Ishikawa (cell line): Measurements from ENCODE around the gene CD151.

Experiments
- CEBPB ChIP-seq: IDR thresholded peaks from 2 replicates; pipeline ENCODE4 v1.6.1; 2012
- CREB1 ChIP-seq: IDR thresholded peaks from 2 replicates; pipeline ENCODE4 v1.6.1; 2012; ENCODE audit warnings: low read depth
- EP300 ChIP-seq: IDR thresholded peaks from 2 replicates; pipeline ENCODE4 v1.6.1; 2012; ENCODE audit warnings: borderline replicate concordance
- FOXM1 ChIP-seq: IDR thresholded peaks from 2 replicates; pipeline ENCODE4 v1.6.1; 2012; ENCODE audit warnings: low read depth, borderline replicate concordance
- NFIC ChIP-seq: IDR thresholded peaks from 2 replicates; pipeline ENCODE4 v1.6.1; 2012
- RAD21 ChIP-seq: IDR thresholded peaks from 2 replicates; pipeline ENCODE4 v1.6.1; 2012; ENCODE audit warnings: low read depth
- REST ChIP-seq: IDR thresholded peaks from 2 replicates; pipeline ENCODE4 v1.6.1; 2012; ENCODE audit warnings: low read depth, mild to moderate bottlenecking
- TAF1 ChIP-seq: IDR thresholded peaks from 2 replicates; pipeline ENCODE4 v1.6.1; 2012; ENCODE audit warnings: low read depth, mild to moderate bottlenecking
- TCF12 ChIP-seq: IDR thresholded peaks from 2 replicates; pipeline ENCODE4 v1.6.1; 2012; ENCODE audit warnings: low read depth
- TEAD4 ChIP-seq: IDR thresholded peaks from 2 replicates; pipeline ENCODE4 v1.6.1; 2012
- YY1 ChIP-seq: IDR thresholded peaks from 2 replicates; pipeline ENCODE4 v1.6.1; 2012; ENCODE audit warnings: low read depth
- ZBTB7A ChIP-seq: IDR thresholded peaks from 2 replicates; pipeline ENCODE4 v1.6.1; 2012; ENCODE audit warnings: low read depth
- TF ChIP-seq, protein P1 (sequence below): IDR thresholded peaks from 2 replicates; pipeline ENCODE4 v1.6.1; 2012

Gene CD151

DNA sequence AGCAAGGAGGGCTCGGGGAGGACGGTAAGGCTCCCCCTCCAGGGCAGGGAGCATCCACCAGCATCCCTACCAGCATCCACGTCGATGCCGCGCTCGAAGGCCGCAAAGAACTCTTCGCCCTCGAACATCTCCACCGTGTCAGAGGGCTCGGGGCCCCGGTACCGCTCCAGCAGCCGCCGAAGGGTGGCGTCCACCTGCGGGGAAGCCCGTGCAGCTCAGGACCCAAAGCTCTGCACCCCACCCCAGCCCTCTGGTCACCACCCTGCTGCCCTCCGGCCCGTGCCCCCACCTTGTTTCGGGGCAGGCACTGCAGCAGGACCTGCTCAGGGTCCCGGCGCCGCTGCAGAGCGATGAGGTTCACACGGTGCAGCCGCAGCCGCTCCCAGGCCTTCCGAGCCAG, 32.3 kb upstream of the CD151 start:
- no peak for TF ChIP-seq CEBPB
- TF ChIP-seq, protein P1, sequence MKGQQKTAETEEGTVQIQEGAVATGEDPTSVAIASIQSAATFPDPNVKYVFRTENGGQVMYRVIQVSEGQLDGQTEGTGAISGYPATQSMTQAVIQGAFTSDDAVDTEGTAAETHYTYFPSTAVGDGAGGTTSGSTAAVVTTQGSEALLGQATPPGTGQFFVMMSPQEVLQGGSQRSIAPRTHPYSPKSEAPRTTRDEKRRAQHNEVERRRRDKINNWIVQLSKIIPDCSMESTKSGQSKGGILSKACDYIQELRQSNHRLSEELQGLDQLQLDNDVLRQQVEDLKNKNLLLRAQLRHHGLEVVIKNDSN = no peak
- no peak for TF ChIP-seq TCF12
- no peak for TF ChIP-seq FOXM1
- TF ChIP-seq ZBTB7A = no peak
- no peak for TF ChIP-seq EP300

- no peak for TF ChIP-seq TAF1
- TF ChIP-seq, protein P1 = no peak
Observed at GRCh38 chr11:801097-801780, 31.5 kb upstream of the CD151 start.

DNA sequence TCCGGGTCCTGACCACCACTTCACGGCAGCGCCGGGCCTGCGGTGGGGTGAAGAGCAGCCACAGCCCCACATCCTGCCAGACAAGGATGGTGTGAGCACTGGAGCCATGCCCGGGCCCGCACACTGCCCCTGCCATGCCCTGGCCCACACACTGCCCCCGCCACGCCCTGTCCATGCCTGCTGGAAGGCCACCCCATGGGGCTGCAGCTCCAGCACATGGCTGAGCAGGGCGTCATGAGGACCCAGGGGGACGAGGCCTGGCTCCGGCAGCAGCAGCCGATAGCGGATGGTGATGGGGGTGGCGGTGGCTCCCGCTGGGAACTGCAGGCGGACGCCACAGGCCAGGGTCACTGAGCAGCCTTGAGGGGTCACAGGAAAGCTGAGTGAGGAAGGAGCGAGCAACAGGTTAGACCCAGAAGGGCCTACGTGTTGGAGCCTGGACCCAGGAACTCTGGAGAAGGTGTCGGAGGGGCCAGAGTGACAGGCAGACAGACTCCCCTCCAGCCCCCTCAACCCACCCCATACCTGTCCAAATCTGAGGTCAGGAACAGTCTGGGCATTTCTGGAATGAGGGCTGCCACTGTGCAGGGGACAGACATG, 30.6 kb upstream of the CD151 start:
- TF ChIP-seq FOXM1 = no peak
- no peak for TF ChIP-seq REST
- TF ChIP-seq TEAD4 = no peak
- no peak for TF ChIP-seq TCF12

GRCh38 chr11:802693-803466, 29.9 kb upstream of the CD151 start:
- TF ChIP-seq TAF1 (no peak), FOXM1 (no peak), RAD21 (no peak), REST (no peak), ZBTB7A (no peak), CREB1 (no peak), TEAD4 (no peak), TCF12 (no peak)

DNA sequence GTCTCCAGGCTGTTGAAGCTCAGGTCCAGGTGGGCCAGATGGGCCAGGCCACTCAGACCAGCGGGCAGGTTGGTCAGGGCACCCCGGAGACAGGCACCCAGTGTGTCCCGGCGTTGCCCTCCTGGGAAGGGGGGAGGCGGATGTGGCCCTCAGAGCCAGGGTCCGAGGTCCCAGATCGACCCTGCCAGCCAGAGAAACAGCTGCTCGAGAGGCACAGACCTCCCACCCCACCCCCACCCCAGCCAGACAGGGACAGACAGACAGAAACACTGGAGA, 29.3 kb upstream of the CD151 start:
- TF ChIP-seq CEBPB (no peak), CREB1 (no peak), TAF1 (no peak), ZBTB7A (no peak), NFIC (no peak), REST (no peak), EP300 (no peak), YY1 (no peak)
